GM13976 (cell line): ENCODE results near the gene FAM168A.
A peak's percentile ranks its signal among the peaks of the same experiment; 100 is the strongest.
"Not testable (repeated sequence)": the region's sequence is repeated elsewhere in the genome, so short reads cannot be mapped to it uniquely, and the experiment has no call there.

Experiments used
- DNase-seq: peaks from one replicate; pipeline ENCODE4 v3.0.0; 2012; ENCODE audit warnings: low spot score
- CTCF ChIP-seq: IDR thresholded peaks from 2 replicates; pipeline ENCODE4 v1.5.1; 2012; ENCODE audit warnings: borderline replicate concordance, mild to moderate bottlenecking; ENCODE audit not compliant: insufficient read depth; ENCODE audit errors: extremely low read depth, missing control alignments, control extremely low read depth
- in situ Hi-C: fragments of 300-500 bp; cut with MboI; formaldehyde crosslinking; loops from one replicate; pipeline ENCODE4 v1.12.0; 2022; ENCODE audit warnings: low sequenced_read_pairs, mixed read lengths, inconsistent platforms; ENCODE audit not compliant: unreplicated experiment

The FAM168A gene

GRCh38 chr11:73577496-73577917 lies 20.4 kb downstream of the FAM168A start:
- no peak for TF ChIP-seq CTCF
- peak; percentile 51 for DNase-seq
- in situ Hi-C loops = no loop called here

GRCh38 chr11:73576185-73576614 lies 21.7 kb downstream of the FAM168A start:
- DNase-seq = no peak
- in situ Hi-C loops = no loop called here
- TF ChIP-seq CTCF = no peak

GRCh38 chr11:73571982-73572381 lies 25.9 kb downstream of the FAM168A start:
- DNase-seq, in situ Hi-C loops: not testable (repeated sequence)

- no peak for DNase-seq
- TF ChIP-seq CTCF = no peak
- in situ Hi-C loops = no loop called here
These were observed 27.3 kb downstream of the FAM168A start for GRCh38 chr11:73570415-73571114.

GRCh38 chr11:73566977-73567755 lies 30.7 kb downstream of the FAM168A start:
- DNase-seq = no peak

GRCh38 chr11:73566422-73566821 lies 31.5 kb downstream of the FAM168A start:
- in situ Hi-C loops = no loop called here
- DNase-seq = no peak
- TF ChIP-seq CTCF = no peak

More at GRCh38 chr11:73566977-73567755, 30.7 kb downstream of the FAM168A start:
- no peak for TF ChIP-seq CTCF
- in situ Hi-C loops = no loop called here

GRCh38 chr11:73565804-73566203 lies 32.1 kb downstream of the FAM168A start:
- no peak for TF ChIP-seq CTCF
- in situ Hi-C loops = no loop called here
- DNase-seq = no peak
